HEK293 (cell line): ENCODE results near the gene RTL9.

ENCODE experiments used
- SP7 ChIP-seq: fragments of 450-650 bp; formaldehyde crosslinking; IDR thresholded peaks from 2 replicates; pipeline ENCODE4 v1.5.1; 2016; ENCODE audit warnings: missing biosample characterization, missing genetic modification characterization
- YY1 ChIP-seq: fragments of 450-650 bp; formaldehyde crosslinking; IDR thresholded peaks from 2 replicates; pipeline ENCODE4 v1.5.1; 2018; ENCODE audit warnings: missing biosample characterization, missing genetic modification characterization
- ZNF274 ChIP-seq, 2 experiments: fragments of 200-500 bp in 1 of 2; fragments of 450-650 bp in 1 of 2; sonication (Bioruptor generic) in 1 of 2; formaldehyde crosslinking in 1 of 2; IDR thresholded peaks; 2 replicates each; pipeline versions ENCODE4 v1.5.1 to v1.6.1; 2014 to 2016; ENCODE audit warnings: borderline replicate concordance in 1 of 2, inconsistent platforms in 1 of 2, low read length in 1 of 2, missing biosample characterization in 1 of 2, missing genetic modification characterization in 1 of 2

GRCh38 chrX:110383414-110383813 is 24.8 kb downstream of the RTL9 start:
- TF ChIP-seq ZNF274 (IDR thresholded peaks at IDR 0.05; ENCODE audit: low read length) (no peak), ZNF274 (tag by site-specific recombination; IDR thresholded peaks at IDR 0.05; ENCODE audit: borderline replicate concordance) (no peak), YY1 (no peak), SP7 (tag by site-specific recombination) (no peak)
